C4-2B (cell line): ENCODE measurements around the gene FCRL3.

Experiments
- H3K27ac ChIP-seq: fragments of 450-650 bp; 2 replicates; pipeline ENCODE4 v1.5.1; 2017
- CTCF ChIP-seq: fragments of 450-650 bp; conservative IDR thresholded peaks from 2 replicates; pipeline ENCODE4 v1.5.1; 2017; ENCODE audit warnings: mild to moderate bottlenecking
- ZFX ChIP-seq: fragments of 450-650 bp; IDR thresholded peaks from 2 replicates; pipeline ENCODE4 v1.6.1; 2017

FCRL3 gene

GRCh38 chr1:157652859-157653493 lies 47.6 kb downstream of the FCRL3 start:
- TF ChIP-seq ZFX, result no peak
- no peak for TF ChIP-seq CTCF
- H3K27ac ChIP-seq, result no peak overlapping the region

GRCh38 chr1:157648317-157648716 lies 52.3 kb downstream of the FCRL3 start:
- no peak overlapping the region for H3K27ac ChIP-seq
- TF ChIP-seq ZFX (no peak), CTCF (no peak)

GRCh38 chr1:157646144-157646543 lies 54.4 kb downstream of the FCRL3 start:
- TF ChIP-seq CTCF, result no peak
- no peak for TF ChIP-seq ZFX
- no peak overlapping the region for H3K27ac ChIP-seq

- TF ChIP-seq ZFX (no peak), CTCF (no peak)
- no peak overlapping the region for H3K27ac ChIP-seq
These were observed 59.4 kb downstream of the FCRL3 start for GRCh38 chr1:157641177-157641576.

- H3K27ac ChIP-seq, result no peak overlapping the region
- TF ChIP-seq CTCF, result no peak
- TF ChIP-seq ZFX, result no peak
These were observed 60.8 kb downstream of the FCRL3 start for GRCh38 chr1:157639800-157640199.

GRCh38 chr1:157628773-157629172 lies 71.8 kb downstream of the FCRL3 start:
- TF ChIP-seq CTCF, result no peak
- no peak for TF ChIP-seq ZFX
- no peak overlapping the region for H3K27ac ChIP-seq
